ENCODE results near the gene SOHLH1.

SOHLH1 gene

GRCh38 chr9:135696446-135696845, 2.8 kb downstream of the SOHLH1 start:
- no peak for TF ChIP-seq CTCF (conservative IDR thresholded peaks at IDR 0.05; ENCODE audit: low read depth, low read length)
- H3K4me1 ChIP-seq (ENCODE audit: low read depth, poor library complexity, severe bottlenecking), result no peaks in the 10 kb centered on the region
- peaks cover 88% of the 10 kb centered on the region for H3K27me3 ChIP-seq (ENCODE audit: insufficient read depth, low read depth)

GRCh38 chr9:135695642-135696041, 3.6 kb downstream of the SOHLH1 start:
- no peak overlapping the region for H3K4me2 ChIP-seq

More at GRCh38 chr9:135696446-135696845, 2.8 kb downstream of the SOHLH1 start:
- H3K79me2 ChIP-seq (ENCODE audit: insufficient read depth, low read depth), result no peaks in the 10 kb centered on the region
- H3K27ac ChIP-seq, result no peak overlapping the region
- no peaks in the 10 kb centered on the region for H4K20me1 ChIP-seq (ENCODE audit: insufficient read depth)
- no peak overlapping the region for H3K4me2 ChIP-seq
- no peak overlapping the region for H3K9ac ChIP-seq
- H3K4me3 ChIP-seq (IDR thresholded peaks at IDR 0.05; ENCODE audit: insufficient read depth, low read depth, low read length), result no peak overlapping the region
- no peak overlapping the region for H2AFZ ChIP-seq (ENCODE audit: low read depth)
- no peaks in the 10 kb centered on the region for H3K36me3 ChIP-seq (ENCODE audit: insufficient read depth)

GRCh38 chr9:135695036-135695435, 4.2 kb downstream of the SOHLH1 start:
- H3K4me3 ChIP-seq (IDR thresholded peaks at IDR 0.05; ENCODE audit: insufficient read depth, low read depth, low read length), result no peak overlapping the region
- no peaks in the 10 kb centered on the region for H3K36me3 ChIP-seq (ENCODE audit: insufficient read depth)
- H3K27me3 ChIP-seq (ENCODE audit: insufficient read depth, low read depth), result peaks cover 80% of the 10 kb centered on the region

More at GRCh38 chr9:135695642-135696041, 3.6 kb downstream of the SOHLH1 start:
- H3K4me1 ChIP-seq (ENCODE audit: low read depth, poor library complexity, severe bottlenecking), result no peaks in the 10 kb centered on the region
- H3K79me2 ChIP-seq (ENCODE audit: insufficient read depth, low read depth), result no peaks in the 10 kb centered on the region
- no peak overlapping the region for H3K4me3 ChIP-seq (IDR thresholded peaks at IDR 0.05; ENCODE audit: insufficient read depth, low read depth, low read length)
- H3K9ac ChIP-seq, result no peak overlapping the region
- no peak overlapping the region for H3K27ac ChIP-seq
- peaks cover 86% of the 10 kb centered on the region for H3K27me3 ChIP-seq (ENCODE audit: insufficient read depth, low read depth)
- H4K20me1 ChIP-seq (ENCODE audit: insufficient read depth), result no peaks in the 10 kb centered on the region
- no peaks in the 10 kb centered on the region for H3K36me3 ChIP-seq (ENCODE audit: insufficient read depth)
- TF ChIP-seq CTCF (conservative IDR thresholded peaks at IDR 0.05; ENCODE audit: low read depth, low read length), result no peak
- no peak overlapping the region for H2AFZ ChIP-seq (ENCODE audit: low read depth)

GRCh38 chr9:135694414-135694813, 4.9 kb downstream of the SOHLH1 start:
- Histone ChIP-seq H3K27ac (no peak overlapping the region), H3K4me2 (no peak overlapping the region), H3K27me3 (ENCODE audit: insufficient read depth, low read depth) (peaks cover 78% of the 10 kb centered on the region), H3K9ac (no peak overlapping the region), H2AFZ (ENCODE audit: low read depth) (no peak overlapping the region), H3K4me3 (IDR thresholded peaks at IDR 0.05; ENCODE audit: insufficient read depth, low read depth, low read length) (no peak overlapping the region), H3K36me3 (ENCODE audit: insufficient read depth) (no peaks in the 10 kb centered on the region), H3K79me2 (ENCODE audit: insufficient read depth, low read depth) (no peaks in the 10 kb centered on the region), H3K4me1 (ENCODE audit: low read depth, poor library complexity, severe bottlenecking) (no peaks in the 10 kb centered on the region), H4K20me1 (ENCODE audit: insufficient read depth) (no peaks in the 10 kb centered on the region)
- TF ChIP-seq CTCF (conservative IDR thresholded peaks at IDR 0.05; ENCODE audit: low read depth, low read length), result no peak

More at GRCh38 chr9:135695036-135695435, 4.2 kb downstream of the SOHLH1 start:
- Histone ChIP-seq H3K27ac (no peak overlapping the region), H4K20me1 (ENCODE audit: insufficient read depth) (no peaks in the 10 kb centered on the region), H3K9ac (no peak overlapping the region), H3K4me1 (ENCODE audit: low read depth, poor library complexity, severe bottlenecking) (no peaks in the 10 kb centered on the region), H3K79me2 (ENCODE audit: insufficient read depth, low read depth) (no peaks in the 10 kb centered on the region), H3K4me2 (no peak overlapping the region), H2AFZ (ENCODE audit: low read depth) (no peak overlapping the region)
- no peak for TF ChIP-seq CTCF (conservative IDR thresholded peaks at IDR 0.05; ENCODE audit: low read depth, low read length)

Measured in KMS-11 (cell line).